NCI-H2171 treated with DMSO at 0.1 percent for 48 hours (cell line): ENCODE data around the gene SSC5D.

Source experiments
- DNase-seq: peaks from one replicate; lab custom pipeline; 2025; lab: John Stamatoyannopoulos, UW

The SSC5D gene

DNA sequence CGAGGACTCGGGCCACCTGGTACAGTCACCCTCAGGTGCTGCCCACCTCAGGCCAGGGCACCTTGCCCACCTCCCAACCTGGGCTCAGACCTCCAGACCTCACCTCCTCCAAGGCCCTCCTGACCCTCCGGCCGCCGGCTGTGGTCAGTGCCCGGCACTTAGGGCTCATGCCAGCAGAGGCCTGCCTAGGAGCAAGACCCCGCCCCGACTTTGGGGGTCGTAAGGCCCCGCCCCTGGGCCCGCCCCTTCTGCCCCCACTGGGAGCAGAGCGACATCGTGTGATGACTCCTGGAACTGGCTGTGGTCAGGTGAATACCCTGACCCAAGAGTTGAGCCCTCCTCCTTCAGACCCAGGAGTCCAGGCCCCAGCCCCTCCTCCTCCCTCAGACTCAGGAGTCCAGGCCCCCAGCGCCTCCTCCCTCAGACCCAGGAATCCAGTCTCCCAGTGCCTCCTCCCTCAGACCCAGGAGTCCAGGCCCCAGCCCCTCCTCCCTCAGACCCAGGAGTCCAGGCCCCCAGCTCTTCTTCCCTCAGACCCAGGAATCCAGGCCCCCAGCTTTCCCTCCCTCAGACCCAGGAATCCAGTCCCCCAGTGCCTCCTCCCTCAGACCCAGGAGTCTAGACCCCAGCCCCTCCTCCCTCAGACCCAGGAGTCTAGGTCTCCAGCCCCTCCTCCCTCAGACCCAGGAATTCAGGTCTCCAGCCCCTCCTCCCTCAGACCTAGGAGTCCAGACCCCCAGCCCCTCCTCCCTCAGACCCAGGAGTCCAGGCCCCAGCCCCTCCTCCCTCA lies 48.9 kb downstream of the SSC5D start, which contains the start of gene SBK2:
TSS of gene SBK2 (minus strand) at position 183 of the 790 bp plus-strand sequence. CDS start 839 bp downstream, outside the sequence.
- no peak for DNase-seq

- no peak for DNase-seq
Observed at GRCh38 chr19:55537741-55538111, 49.5 kb downstream of the SSC5D start.

DNA sequence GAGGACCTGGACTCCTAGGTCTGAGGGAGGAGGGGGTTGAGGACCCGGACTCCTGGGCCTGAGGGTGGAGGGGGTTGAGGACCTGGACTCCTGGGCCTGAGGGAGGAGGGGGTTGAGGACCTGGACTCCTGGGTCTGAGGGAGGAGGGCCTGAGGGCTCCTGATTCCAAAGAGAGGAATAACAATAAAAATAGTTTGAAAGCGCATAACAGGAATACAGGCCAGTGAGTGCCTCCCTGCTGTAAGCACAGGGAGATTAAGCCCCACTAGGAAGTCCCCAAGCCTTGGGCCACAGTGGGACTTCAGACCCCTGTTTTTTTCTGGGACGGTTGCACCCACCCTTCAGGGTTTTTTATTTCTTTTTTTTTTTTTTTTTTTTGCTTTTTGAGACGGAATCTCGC lies 49.9 kb downstream of the SSC5D start:
- DNase-seq: no peak

DNA sequence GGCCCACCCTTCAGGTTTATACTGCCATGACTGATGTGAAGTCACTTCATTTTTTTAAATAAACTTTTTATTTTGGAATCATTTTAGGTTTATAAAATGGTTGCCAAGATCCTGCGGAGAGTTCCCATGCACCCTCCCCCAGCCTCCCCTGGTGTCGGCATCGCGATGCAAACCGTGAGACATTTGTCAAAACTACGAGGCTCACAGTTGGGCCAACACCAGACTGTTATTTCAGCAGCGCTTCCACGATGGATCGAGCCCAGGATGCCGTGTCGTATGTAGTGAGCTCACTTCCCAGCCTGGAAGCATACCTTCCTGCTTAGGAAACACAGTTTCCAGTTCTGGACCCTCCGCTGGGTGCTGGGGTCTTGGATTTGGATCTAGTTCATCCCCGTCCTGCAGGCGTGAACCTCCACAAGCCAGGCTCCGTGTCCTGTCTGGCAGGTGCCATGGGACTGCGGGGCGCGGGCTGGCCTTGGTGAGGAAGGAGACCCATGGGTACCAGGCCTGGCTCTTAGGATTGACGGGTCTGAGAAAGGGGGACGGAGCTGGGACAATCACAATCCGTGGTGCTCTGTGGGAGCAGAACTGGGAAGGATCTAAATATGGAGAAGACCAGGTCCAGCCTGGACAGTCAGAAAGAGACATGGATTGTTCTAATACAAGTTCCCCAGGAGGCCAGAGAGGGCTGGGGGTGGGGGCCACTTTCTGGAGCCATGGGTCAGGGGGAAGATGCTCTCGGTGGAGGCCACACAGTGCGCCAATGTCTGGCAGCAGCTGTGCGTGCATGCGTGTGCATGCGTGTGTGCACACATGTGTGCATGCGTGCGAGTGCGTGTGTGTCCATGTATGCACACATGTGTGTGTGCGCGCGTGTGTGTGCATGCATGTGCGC lies 51.1 kb downstream of the SSC5D start:
- no peak for DNase-seq

DNA sequence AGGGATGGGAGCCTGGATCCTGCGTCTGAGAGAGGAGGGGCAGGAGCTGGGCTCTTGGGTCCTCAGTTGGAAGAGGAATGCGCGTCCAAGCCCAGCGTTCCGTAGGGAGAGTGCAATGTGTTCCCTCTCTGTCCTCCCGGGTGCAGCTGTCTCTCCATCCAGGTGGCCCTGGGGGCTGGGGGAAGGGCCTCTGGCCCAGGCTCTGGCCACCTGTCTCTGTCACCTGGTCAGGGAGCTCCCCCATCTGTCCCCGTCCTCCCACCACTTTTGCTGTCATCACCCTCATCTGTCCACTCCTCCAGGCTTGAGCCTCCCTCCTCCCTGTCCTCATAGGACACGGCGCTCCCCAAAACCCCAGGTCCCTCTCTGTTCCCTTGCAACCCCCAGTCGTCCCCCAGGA lies 52.4 kb downstream of the SSC5D start:
- DNase-seq: no peak

- no peak for DNase-seq
Observed at GRCh38 chr19:55541091-55541490, 52.9 kb downstream of the SSC5D start.

- DNase-seq: no peak
Observed at GRCh38 chr19:55542292-55542855, 54.1 kb downstream of the SSC5D start.

DNA sequence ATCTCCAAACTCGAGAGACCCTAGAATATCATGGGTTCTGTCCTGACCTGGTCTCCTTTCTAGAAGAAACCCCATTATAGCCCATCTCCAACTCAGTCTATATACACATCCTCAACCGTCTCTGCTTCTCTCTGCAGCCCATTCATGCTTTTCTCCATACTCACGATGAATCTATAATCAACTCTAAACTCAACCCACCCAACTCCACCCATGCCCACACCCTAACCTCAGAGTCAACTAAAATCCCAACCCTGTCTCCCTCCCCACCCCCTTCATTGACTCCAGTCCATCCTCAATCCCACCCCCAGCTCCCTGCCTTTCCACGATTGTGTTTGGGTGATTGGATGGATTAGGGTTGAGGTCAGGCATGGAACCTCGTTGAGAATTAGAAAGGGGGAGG lies 55.3 kb downstream of the SSC5D start:
- DNase-seq: no peak

DNA sequence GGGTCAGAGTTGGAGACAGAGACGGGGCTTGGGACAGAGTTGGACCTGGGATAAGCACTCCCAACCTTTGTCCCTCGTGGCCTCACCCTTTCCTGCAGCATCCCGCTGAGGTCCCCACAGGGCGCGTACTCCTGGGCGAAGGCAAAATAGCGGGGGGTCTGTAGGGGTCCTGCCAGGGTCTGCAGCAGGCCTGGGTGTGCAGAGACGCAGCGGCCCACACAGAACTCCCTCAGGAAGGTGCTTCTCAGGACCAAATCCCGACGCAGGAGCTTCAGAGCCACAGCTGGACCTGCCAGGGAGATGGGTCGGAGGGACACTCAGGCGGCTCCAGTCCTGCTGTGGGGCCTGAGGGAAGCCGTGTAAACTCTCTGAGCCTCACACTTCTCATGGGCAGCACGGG lies 55.8 kb downstream of the SSC5D start:
- no peak for DNase-seq

GRCh38 chr19:55544776-55545439 lies 56.7 kb downstream of the SSC5D start:
- no peak for DNase-seq

- DNase-seq: no peak
Observed at GRCh38 chr19:55545443-55545842, 57.2 kb downstream of the SSC5D start, which contains the start of gene SBK3. Gene SBK3 (minus strand): TSS chr19:55545543. CDS start chr19:55545543, 0 bp downstream.

DNA sequence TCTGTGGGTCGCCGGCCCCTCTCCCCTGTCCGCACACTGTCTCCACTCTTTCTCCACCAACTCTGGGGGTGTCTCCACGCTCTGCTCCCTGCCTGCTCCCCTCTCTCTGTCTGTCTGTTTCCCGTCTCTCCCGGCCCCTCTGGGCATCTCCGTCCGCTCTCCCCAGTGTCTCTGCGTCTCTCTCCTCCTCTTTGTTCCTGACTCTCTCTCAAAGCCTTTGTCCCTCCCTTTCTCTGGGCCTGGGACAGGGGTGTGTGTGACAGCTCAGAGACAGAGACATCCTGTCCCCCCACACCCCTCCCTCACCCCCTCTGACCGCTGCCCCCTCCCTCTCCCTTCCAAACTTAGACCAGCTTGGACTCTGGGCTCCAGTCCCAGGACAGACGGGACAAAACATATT lies 57.8 kb downstream of the SSC5D start:
- DNase-seq: no peak

GRCh38 chr19:55546822-55547614 lies 58.8 kb downstream of the SSC5D start:
- DNase-seq: no peak

DNA sequence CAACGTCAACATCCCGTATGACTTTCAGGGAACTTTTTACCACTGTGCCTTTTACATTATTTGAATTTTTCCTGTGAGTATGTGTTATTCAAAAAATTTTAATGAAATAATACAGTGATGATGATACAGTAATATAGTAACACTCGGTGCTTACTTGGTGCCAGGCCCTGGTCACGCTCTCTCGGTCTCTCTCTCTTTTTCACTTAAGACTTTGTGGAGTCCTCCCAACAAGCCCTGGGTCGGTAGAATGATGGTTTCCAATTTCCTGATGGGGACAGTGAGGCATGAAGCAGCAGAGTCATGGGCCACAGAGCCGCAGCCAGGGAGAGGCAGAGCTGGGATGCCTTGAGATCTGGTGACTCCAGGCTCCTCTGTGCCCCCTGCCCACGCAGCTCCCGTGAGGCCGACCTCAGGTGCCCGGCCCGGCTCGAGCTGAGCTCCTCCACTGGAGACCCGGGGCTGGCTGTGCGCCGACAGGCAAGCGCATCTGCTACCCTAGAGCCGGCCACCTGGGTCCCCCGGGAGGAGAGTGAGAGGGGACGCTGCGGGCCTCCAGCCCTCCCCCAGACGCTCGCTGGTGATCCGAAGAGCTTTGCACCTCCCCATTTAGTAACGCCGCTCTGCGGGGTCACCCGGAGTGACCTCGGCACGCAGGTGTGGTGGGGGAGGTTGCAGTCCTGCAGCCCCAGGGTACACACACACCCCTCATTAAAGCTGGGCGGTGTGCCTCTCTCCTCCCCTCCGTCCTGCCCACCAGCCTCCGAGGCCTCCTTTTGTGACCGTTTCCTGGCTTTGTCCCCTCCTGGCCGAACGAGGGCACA lies 61.5 kb downstream of the SSC5D start:
- peak; percentile 62 for DNase-seq

DNA sequence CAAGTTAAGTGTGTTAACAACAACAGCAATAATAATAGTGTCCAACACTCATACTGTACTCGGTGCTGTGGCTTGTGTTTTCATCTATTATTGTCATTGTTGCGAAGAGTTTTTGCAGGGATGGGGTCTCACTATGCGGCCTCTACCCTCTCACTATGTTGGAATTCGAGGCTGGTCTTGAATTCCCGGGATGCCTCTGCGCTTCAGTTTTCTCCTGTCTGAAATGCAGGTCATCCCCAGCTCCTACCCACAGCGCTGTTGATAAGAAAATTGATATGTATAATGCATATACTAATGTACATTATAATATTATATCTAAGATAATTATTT lies 62.0 kb downstream of the SSC5D start:
- DNase-seq: no peak

- peak; percentile 43 for DNase-seq
Observed at GRCh38 chr19:55552206-55552605, 64.0 kb downstream of the SSC5D start.

GRCh38 chr19:55552620-55553019 lies 64.4 kb downstream of the SSC5D start:
- no peak for DNase-seq

GRCh38 chr19:55553217-55554182 lies 65.3 kb downstream of the SSC5D start:
- no peak for DNase-seq

GRCh38 chr19:55554302-55554701 lies 66.1 kb downstream of the SSC5D start:
- no peak for DNase-seq
